DOHH2 (cell line): ENCODE results near the gene HBD.

Experiments used
- H3F3A ChIP-seq: fragments of 200-600 bp; sonication (generic), shearing (Covaris generic); 2 replicates; pipeline ENCODE4 v1.6.0; 2016; ENCODE audit warnings: antibody characterized with exemption, mild to moderate bottlenecking; ENCODE audit not compliant: control insufficient read depth, insufficient read depth
- H3K27ac ChIP-seq: fragments of 200-600 bp; sonication (generic); 2 replicates; pipeline ENCODE4 v1.5.1; 2014; ENCODE audit warnings: low read depth, mild to moderate bottlenecking, low read length, moderate library complexity
- H3K27me3 ChIP-seq: fragments of 200-600 bp; sonication (generic); 2 replicates; pipeline ENCODE4 v1.6.1; 2014; ENCODE audit warnings: mild to moderate bottlenecking, low read length, mixed read lengths; ENCODE audit not compliant: control insufficient read depth
- H3K36me3 ChIP-seq: fragments of 200-600 bp; sonication (generic); 2 replicates; pipeline ENCODE4 v1.6.1; 2014; ENCODE audit warnings: mild to moderate bottlenecking, low read length, moderate library complexity, mixed read lengths; ENCODE audit not compliant: control insufficient read depth
- H3K4me1 ChIP-seq: fragments of 200-600 bp; sonication (generic); 2 replicates; pipeline ENCODE4 v1.6.1; 2014; ENCODE audit warnings: mild to moderate bottlenecking, low read length, mixed read lengths; ENCODE audit not compliant: control insufficient read depth
- H3K4me2 ChIP-seq: fragments of 200-600 bp; sonication (generic); 2 replicates; pipeline ENCODE4 v1.6.0; 2014; ENCODE audit warnings: mild to moderate bottlenecking, low read length, moderate library complexity
- H3K4me3 ChIP-seq: fragments of 200-600 bp; sonication (generic); 2 replicates; pipeline ENCODE4 v1.5.1; 2014; ENCODE audit warnings: mild to moderate bottlenecking, low read length, mixed read lengths
- H3K79me2 ChIP-seq: fragments of 200-600 bp; sonication (generic); 2 replicates; pipeline ENCODE4 v1.6.1; 2014; ENCODE audit warnings: mild to moderate bottlenecking, low read length, mixed read lengths; ENCODE audit not compliant: control insufficient read depth
- H3K9me2 ChIP-seq: fragments of 200-600 bp; sonication (generic); replicated peaks from 2 replicates; pipeline ENCODE4 v1.6.1; 2014; ENCODE audit warnings: mild to moderate bottlenecking, low read length, mixed read lengths; ENCODE audit not compliant: control insufficient read depth
- H3K9me3 ChIP-seq: fragments of 200-600 bp; sonication (generic); 2 replicates; pipeline ENCODE4 v1.6.1; 2014; ENCODE audit warnings: antibody characterized with exemption, low read length, mixed read lengths; ENCODE audit not compliant: control insufficient read depth, insufficient read depth
- H4K20me1 ChIP-seq: fragments of 200-600 bp; sonication (generic); 2 replicates; pipeline ENCODE4 v1.6.0; 2014; ENCODE audit warnings: low read depth, mild to moderate bottlenecking, antibody characterized with exemption, low read length, moderate library complexity; ENCODE audit not compliant: control insufficient read depth, insufficient read depth
- CTCF ChIP-seq: fragments of 200-600 bp; sonication (generic); IDR thresholded peaks from one replicate; pipeline ENCODE4 v1.5.1; 2014; ENCODE audit warnings: antibody characterized with exemption, mild to moderate bottlenecking, low read depth, low read length; ENCODE audit not compliant: poor library complexity, severe bottlenecking
- EZH2phosphoT487 ChIP-seq: fragments of 200-600 bp; sonication (generic); IDR thresholded peaks from 2 replicates; pipeline ENCODE4 v1.6.1; 2017; ENCODE audit warnings: borderline replicate concordance, mild to moderate bottlenecking, antibody characterized with exemption, low read length, moderate library complexity, mixed read lengths

Gene HBD

GRCh38 chr11:5237420-5237819, 3.1 kb upstream of the HBD start:
- H3K4me3 ChIP-seq, result no peak overlapping the region
- H3K27ac ChIP-seq, result no peak overlapping the region
- H3K27me3 ChIP-seq, result no peaks in the 10 kb centered on the region
- H3K4me2 ChIP-seq, result no peak overlapping the region
- no peaks in the 10 kb centered on the region for H3K9me2 ChIP-seq
- H3K9me3 ChIP-seq, result no peaks in the 10 kb centered on the region
- no peaks in the 10 kb centered on the region for H3K79me2 ChIP-seq
- H3F3A ChIP-seq, result no peaks in the 10 kb centered on the region
- H3K36me3 ChIP-seq, result no peaks in the 10 kb centered on the region
- no peaks in the 10 kb centered on the region for H4K20me1 ChIP-seq
- TF ChIP-seq EZH2phosphoT487 (no peak), CTCF (no peak)
- no peaks in the 10 kb centered on the region for H3K4me1 ChIP-seq

GRCh38 chr11:5235364-5236095, 1.2 kb upstream of the HBD start:
- H3K9me2 ChIP-seq, result no peaks in the 10 kb centered on the region
- H3F3A ChIP-seq, result no peaks in the 10 kb centered on the region
- no peaks in the 10 kb centered on the region for H3K36me3 ChIP-seq
- H3K4me3 ChIP-seq, result no peak overlapping the region
- H3K4me1 ChIP-seq, result no peaks in the 10 kb centered on the region
- no peaks in the 10 kb centered on the region for H3K27me3 ChIP-seq
- H4K20me1 ChIP-seq, result no peaks in the 10 kb centered on the region
- H3K79me2 ChIP-seq, result no peaks in the 10 kb centered on the region
- TF ChIP-seq EZH2phosphoT487 (no peak), CTCF (no peak)
- no peak overlapping the region for H3K27ac ChIP-seq
- H3K9me3 ChIP-seq, result no peaks in the 10 kb centered on the region
- no peak overlapping the region for H3K4me2 ChIP-seq

- TF ChIP-seq CTCF, result no peak
- TF ChIP-seq EZH2phosphoT487, result no peak
- no peak overlapping the region for H3K4me3 ChIP-seq
- no peaks in the 10 kb centered on the region for H3K79me2 ChIP-seq
- no peaks in the 10 kb centered on the region for H3K27me3 ChIP-seq
- no peaks in the 10 kb centered on the region for H3F3A ChIP-seq
- no peaks in the 10 kb centered on the region for H3K9me2 ChIP-seq
- H3K9me3 ChIP-seq, result no peaks in the 10 kb centered on the region
- H4K20me1 ChIP-seq, result no peaks in the 10 kb centered on the region
- H3K4me1 ChIP-seq, result no peaks in the 10 kb centered on the region
- H3K27ac ChIP-seq, result no peak overlapping the region
- no peak overlapping the region for H3K4me2 ChIP-seq
- H3K36me3 ChIP-seq, result no peaks in the 10 kb centered on the region
Measured at GRCh38 chr11:5233307-5233706, 976 bp downstream of the HBD start.
